ENCODE results near the gene HOXC11. TPM values are rescaled to one million over a fixed set of nuclear protein-coding genes. Genes with fewer than 3 reads are reported as not detected.

HOXC11 gene
- total and polyA plus RNA-seq, 2 of the 4 experiments (the other 2 are of a cell fraction) = not detected

- in situ Hi-C loops (cut with MboI; ENCODE audit: low sequenced_read_pairs) = no loop called here
- Histone ChIP-seq H3K9me3 (ENCODE audit: control insufficient read depth, insufficient read depth, low read length) (peaks cover 6% of the 10 kb centered on the region), H2AK9ac (replicated peaks; ENCODE audit: low read depth, low read length, poor library complexity) (no peak overlapping the region), H4K8ac (ENCODE audit: low read depth in 2 of 2, low read length in 2 of 2) (no peak overlapping the region), H2AFZ (replicated peaks; ENCODE audit: low read length, poor library complexity) (no peak overlapping the region), H3K27ac (ENCODE audit: insufficient read depth, low read length) (no peak overlapping the region), H2BK20ac (ENCODE audit: low read depth, low read length) (no peak overlapping the region), H3K18ac (ENCODE audit: low read depth, low read length) (no peak overlapping the region), H3K27me3 (ENCODE audit: control insufficient read depth, insufficient read depth, low read length) (peaks cover 93% of the 10 kb centered on the region), H3K79me1 (ENCODE audit: low read depth in 1 of 2, low read length in 2 of 2) (no peaks in the 10 kb centered on the region), H4K91ac (ENCODE audit: insufficient read depth, low read depth, low read length) (no peak overlapping the region), H2BK120ac (ENCODE audit: low read depth, low read length) (no peak overlapping the region), H3K36me3 (ENCODE audit: control insufficient read depth, insufficient read depth, low read length) (no peaks in the 10 kb centered on the region), H2BK5ac (ENCODE audit: low read depth, low read length, poor library complexity, severe bottlenecking) (no peak overlapping the region), H3K4ac (ENCODE audit: low read depth, low read length) (no peak overlapping the region), H4K20me1 (ENCODE audit: insufficient read depth, low read length) (no peaks in the 10 kb centered on the region), H2BK15ac (ENCODE audit: low read depth, low read length) (no peak overlapping the region), H3K9me1 (ENCODE audit: insufficient read depth, low read length) (no peaks in the 10 kb centered on the region), H3K14ac (replicated peaks; ENCODE audit: low read depth, low read length) (no peak overlapping the region), H3K4me2 (ENCODE audit: low read depth, low read length) (no peak overlapping the region), H2AK5ac (ENCODE audit: low read depth, low read length) (no peak overlapping the region), H3K23ac (ENCODE audit: low read depth, low read length) (no peak overlapping the region), H4K5ac (ENCODE audit: low read depth, low read length) (no peak overlapping the region), H3K4me1 (ENCODE audit: control insufficient read depth, insufficient read depth, low read length) (no peaks in the 10 kb centered on the region), H3K4me3 (ENCODE audit: insufficient read depth, low read depth, low read length) (no peak overlapping the region), H3K9ac (ENCODE audit: low read depth, low read length) (no peak overlapping the region), H3K56ac (ENCODE audit: extremely low read depth, insufficient read depth, low read length) (no peak overlapping the region)
- BruUV-seq (replicated peaks) = no TSS peak
- ChIA-PET POLR2A (ENCODE audit: unreplicated experiment) (no interaction called here), CTCF (no interaction called here)
- intact Hi-C loops (cut with micrococcal nuclease) = no loop called here
- ATAC-seq (ENCODE audit: low read depth) (no peak), DNase-seq (no peak)
- TF ChIP-seq MAZ (IDR thresholded peaks at IDR 0.05; ENCODE audit: borderline replicate concordance, low read depth, low read length) (no peak), POLR2A (IDR thresholded peaks at IDR 0.05; ENCODE audit: low read depth, low read length) (no peak), RAD21 (IDR thresholded peaks at IDR 0.05; ENCODE audit: low read length) (no peak), RCOR1 (IDR thresholded peaks at IDR 0.05; ENCODE audit: insufficient replicate concordance, low read length) (no peak), CHD1 (IDR thresholded peaks at IDR 0.05; ENCODE audit: low read depth, low read length) (no peak), ELK1 (IDR thresholded peaks at IDR 0.05; ENCODE audit: borderline replicate concordance, low read depth, low read length) (no peak), RFX5 (IDR thresholded peaks at IDR 0.05; ENCODE audit: low read depth, low read length) (no peak), SMC3 (IDR thresholded peaks at IDR 0.05; ENCODE audit: low read depth, low read length) (no peak), NFE2L2 (IDR thresholded peaks at IDR 0.05; ENCODE audit: low read depth, low read length) (no peak), BHLHE40 (IDR thresholded peaks at IDR 0.05; ENCODE audit: low read depth, low read length) (no peak)
- 0% methylated on average over 1 of the region's 3 CpGs; no CpG with 5 or more reads in 1 of the 2 experiments for WGBS, 2 experiments (ENCODE audit: extremely low coverage in 2 of 2, insufficient read length in 1 of 2)
- dilution Hi-C loops (cut with HindIII; ENCODE audit: low sequenced_read_pairs, unreplicated experiment) = no loop called here
These were observed 14.8 kb upstream of the HOXC11 start for GRCh38 chr12:53958128-53958527.
